Subcutaneous adipose tissue (tissue), 4 donors: Measurements from ENCODE around the gene FCHO1. TPM values are rescaled to one million over a fixed set of nuclear protein-coding genes. Genes with fewer than 3 reads are reported as not detected.

Experiments
- CTCF ChIP-seq: fragments of 450-650 bp; IDR thresholded peaks from one replicate; pipeline ENCODE4 v1.5.1; 2016; ENCODE audit warnings: low read depth, mild to moderate bottlenecking, control low read depth, antibody characterized with exemption, moderate library complexity
- total RNA-seq, 4 donors: library from RNA; depleted of rRNA; stranded (reverse); fragments of >200 nt; gene quantifications; one replicate each; pipeline ENCODE4 v1.1.0, GENCODE V29; 2016

The FCHO1 gene
- total RNA-seq, 4 donors from 2014 or later: 2.1 to 5.1 (median 3.9) TPM

GRCh38 chr19:17725422-17726078 lies 25.7 kb upstream of the FCHO1 start:
- TF ChIP-seq CTCF: no peak

- no peak for TF ChIP-seq CTCF
These were observed 25.0 kb upstream of the FCHO1 start for GRCh38 chr19:17726136-17726741.

- no peak for TF ChIP-seq CTCF
These were observed 24.1 kb upstream of the FCHO1 start for GRCh38 chr19:17726964-17727773.

DNA sequence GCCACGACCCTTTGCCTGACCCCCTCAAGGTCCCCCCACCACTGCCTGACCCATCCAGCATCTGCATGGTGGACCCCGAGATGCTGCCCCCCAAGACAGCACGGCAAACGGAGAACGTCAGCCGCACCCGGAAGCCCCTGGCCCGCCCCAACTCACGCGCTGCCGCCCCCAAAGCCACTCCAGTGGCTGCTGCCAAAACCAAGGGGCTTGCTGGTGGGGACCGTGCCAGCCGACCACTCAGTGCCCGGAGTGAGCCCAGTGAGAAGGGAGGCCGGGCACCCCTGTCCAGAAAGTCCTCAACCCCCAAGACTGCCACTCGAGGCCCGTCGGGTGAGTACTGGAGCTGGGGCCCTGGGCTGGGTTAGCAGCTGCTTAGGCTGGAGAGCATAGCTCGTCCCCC lies 23.4 kb upstream of the FCHO1 start:
- no peak for TF ChIP-seq CTCF

- TF ChIP-seq CTCF: no peak
These were observed 18.1 kb upstream of the FCHO1 start for GRCh38 chr19:17733127-17733526.

- TF ChIP-seq CTCF: no peak
These were observed 17.1 kb upstream of the FCHO1 start for GRCh38 chr19:17734146-17734545.

DNA sequence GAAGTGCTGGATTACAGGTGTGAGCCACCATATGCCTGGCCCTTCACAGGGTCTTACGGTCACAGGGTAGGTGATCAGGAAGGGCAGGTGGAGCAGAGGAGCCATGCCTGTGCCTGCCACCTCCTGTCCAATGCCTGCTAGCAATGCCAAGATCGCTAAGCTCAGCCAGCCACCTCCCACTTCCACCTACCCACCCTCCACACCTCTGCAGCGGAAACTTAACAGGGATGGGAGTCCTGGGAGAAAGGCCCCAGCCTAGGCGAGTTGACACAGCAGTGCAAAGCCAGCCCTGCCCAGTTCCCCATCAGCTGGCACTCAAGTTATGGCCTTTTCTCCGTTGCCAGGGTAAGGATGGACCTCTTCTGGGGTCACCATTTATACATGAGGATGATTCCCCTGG lies 15.9 kb upstream of the FCHO1 start:
- no peak for TF ChIP-seq CTCF
